PC-3 (cell line): ENCODE results near the gene SLC24A3. TPM values are rescaled to one million over a fixed set of nuclear protein-coding genes. Genes with fewer than 3 reads are reported as not detected.

Source experiments
- ATAC-seq: fragments of 200-7000 bp; cut with Tn5 transposase; 2 replicates; pipeline ENCODE4 v1.9.1; 2020; ENCODE audit warnings: mild to moderate bottlenecking, moderate library complexity
- BruUV-seq: library from RNA; stranded (reverse); fragments of 400-500 nt; replicated peaks from 2 replicates; lab custom pipeline; 2021; lab: Mats Ljungman, UMichigan
- CTCF ChIA-PET: fragments of 300-600 bp; sonication (Branson Sonifier 250); formaldehyde crosslinking; loops from one replicate; lab custom pipeline; 2022; ENCODE audit warnings: antibody characterized with exemption; lab: Charles Lee
- POLR2A ChIA-PET: fragments of 300-600 bp; sonication (Branson Sonifier 250); formaldehyde crosslinking; loops from one replicate; lab custom pipeline; 2022; ENCODE audit warnings: antibody characterized with exemption; ENCODE audit not compliant: unreplicated experiment; lab: Charles Lee
- DNase-seq: peaks from one replicate; pipeline ENCODE4 v3.0.0-alpha.2; 2015
- H2AFZ ChIP-seq: fragments of 300-600 bp; sonication (generic); 2 replicates; pipeline ENCODE4 v1.6.0; 2016; ENCODE audit warnings: antibody characterized with exemption, low read length
- H3F3A ChIP-seq: fragments of 300-600 bp; sonication (generic); one replicate; pipeline ENCODE4 v1.6.0; 2017; ENCODE audit warnings: antibody characterized with exemption, low read length, control low read depth, mild to moderate bottlenecking; ENCODE audit not compliant: unreplicated experiment
- H3K27ac ChIP-seq: fragments of 300-600 bp; sonication (generic); 2 replicates; pipeline ENCODE4 v1.5.1; 2016; ENCODE audit warnings: mild to moderate bottlenecking, low read length
- H3K27me3 ChIP-seq: fragments of 300-600 bp; sonication (generic); 2 replicates; pipeline ENCODE4 v1.6.1; 2016; ENCODE audit warnings: low read length, mixed read lengths
- H3K36me3 ChIP-seq: fragments of 300-600 bp; sonication (generic); 2 replicates; pipeline ENCODE4 v1.6.1; 2016; ENCODE audit warnings: low read depth, mixed run types, low read length, mixed read lengths
- H3K4me1 ChIP-seq: fragments of 300-600 bp; sonication (generic); 2 replicates; pipeline ENCODE4 v1.5.1; 2016; ENCODE audit warnings: low read length; ENCODE audit not compliant: insufficient read depth
- H3K4me2 ChIP-seq: fragments of 300-600 bp; sonication (generic); 2 replicates; pipeline ENCODE4 v1.6.0; 2016; ENCODE audit warnings: low read length
- H3K4me3 ChIP-seq: fragments of 300-600 bp; sonication (generic); 2 replicates; pipeline ENCODE4 v1.5.1; 2016; ENCODE audit warnings: mild to moderate bottlenecking, low read length, mixed read lengths
- H3K79me2 ChIP-seq: fragments of 300-600 bp; sonication (generic); 2 replicates; pipeline ENCODE4 v1.6.1; 2017; ENCODE audit warnings: low read length, mixed read lengths
- H3K9ac ChIP-seq: fragments of 300-600 bp; sonication (generic); 2 replicates; pipeline ENCODE4 v1.6.0; 2016; ENCODE audit warnings: mild to moderate bottlenecking, low read length
- H3K9me2 ChIP-seq: fragments of 300-600 bp; sonication (generic); replicated peaks from 2 replicates; pipeline ENCODE4 v1.6.1; 2016; ENCODE audit warnings: mixed run types, low read length, mixed read lengths
- H3K9me3 ChIP-seq: fragments of 300-600 bp; sonication (generic); 2 replicates; pipeline ENCODE4 v1.6.1; 2016; ENCODE audit warnings: low read length, mixed read lengths
- H4K20me1 ChIP-seq: fragments of 300-600 bp; sonication (generic); 2 replicates; pipeline ENCODE4 v1.6.1; 2016; ENCODE audit warnings: low read length, mixed read lengths
- CTCF ChIP-seq: fragments of 300-600 bp; sonication (generic); conservative IDR thresholded peaks from 2 replicates; pipeline ENCODE4 v1.5.1; 2017; ENCODE audit warnings: antibody characterized with exemption, low read depth, mild to moderate bottlenecking, low read length
- EZH2 ChIP-seq: fragments of 300-600 bp; sonication (generic); IDR thresholded peaks from one replicate; pipeline ENCODE4 v1.6.1; 2017; ENCODE audit warnings: antibody characterized with exemption, mild to moderate bottlenecking, low read length; ENCODE audit not compliant: unreplicated experiment
- EZH2phosphoT487 ChIP-seq: fragments of 300-600 bp; sonication (generic); IDR thresholded peaks from 2 replicates; pipeline ENCODE4 v1.6.1; 2018; ENCODE audit warnings: mild to moderate bottlenecking, antibody characterized with exemption, low read length, borderline replicate concordance
- intact Hi-C: fragments of 100-400 bp; cut with micrococcal nuclease; formaldehyde crosslinking; loops from 2 replicates; pipeline ENCODE4 v1.9.0; 2023
- total RNA-seq: library from RNA; depleted of rRNA; stranded (reverse); fragments of >200 nt; gene quantifications from 2 replicates; pipeline ENCODE4 v1.2.3, GENCODE V29; 2014

SLC24A3 gene
- total RNA-seq, 1 experiment from 2014 or later: 0.11 TPM

- POLR2A ChIA-PET: interaction anchor here (0.5 kb wide), 1 partner anchor 361 kb away, joined by 4 read pairs; no protein-coding TSS in a partner anchor
- Histone ChIP-seq H4K20me1 (no peaks in the 10 kb centered on the region), H3K36me3 (no peaks in the 10 kb centered on the region), H3K9me2 (no peaks in the 10 kb centered on the region), H3K9ac (no peak overlapping the region), H3K9me3 (no peaks in the 10 kb centered on the region), H3K4me3 (no peak overlapping the region), H3K27me3 (no peaks in the 10 kb centered on the region), H3K4me2 (no peak overlapping the region), H3F3A (no peaks in the 10 kb centered on the region), H3K4me1 (peaks cover 8% of the 10 kb centered on the region; the same call in 1 of the 2 replicates), H3K79me2 (no peaks in the 10 kb centered on the region), H2AFZ (no peak overlapping the region), H3K27ac (no peak overlapping the region)
- TF ChIP-seq CTCF: no peak
- no peak for TF ChIP-seq EZH2phosphoT487
- no peak for TF ChIP-seq EZH2
- ATAC-seq (no peak), DNase-seq (no peak)
- no TSS peak for BruUV-seq
- intact Hi-C loops: no loop called here
- CTCF ChIA-PET: no interaction called here
These were observed 471.4 kb downstream of the SLC24A3 start for GRCh38 chr20:19683822-19684221.

DNA sequence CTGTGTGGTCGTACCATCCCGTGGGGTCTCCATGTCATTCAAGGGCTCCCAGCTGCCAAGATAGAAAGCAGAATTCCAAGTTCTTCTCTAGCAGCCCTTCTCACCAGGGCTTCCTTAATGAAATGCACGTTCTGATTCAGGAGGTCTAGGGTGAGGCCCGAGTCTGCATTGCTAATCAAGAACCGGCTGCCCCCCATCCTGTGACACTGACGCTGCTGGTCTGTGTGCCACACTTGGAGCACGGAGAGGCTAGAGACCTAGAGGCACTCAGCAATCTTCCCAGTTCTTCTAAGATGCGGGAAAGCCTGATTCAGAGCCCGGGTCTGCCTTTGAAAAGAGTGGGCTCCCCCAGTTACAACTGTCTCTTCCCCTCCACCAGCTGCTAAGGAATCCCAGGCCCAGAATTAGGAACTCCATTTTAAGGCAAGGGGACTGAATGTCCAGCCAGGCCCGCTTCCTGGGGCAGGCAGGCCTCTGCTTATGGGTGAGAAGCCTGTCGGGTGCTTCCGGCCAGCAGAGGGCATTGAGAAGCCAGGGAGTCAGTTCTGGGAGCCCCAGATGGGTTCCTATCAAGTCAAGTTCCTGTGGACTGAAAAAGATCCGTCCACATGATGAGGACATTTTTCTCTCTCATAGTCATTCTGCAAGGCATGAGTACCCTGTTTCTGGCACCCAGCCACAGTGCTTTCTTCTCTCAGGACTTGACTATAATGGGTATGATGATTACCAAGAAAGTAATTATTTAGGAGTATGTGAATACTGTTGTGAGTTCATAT is 475.8 kb downstream of the SLC24A3 start:
- POLR2A ChIA-PET: no interaction called here
- intact Hi-C loops: loop anchor here (1.0 kb wide), 4 partner anchors 69 to 140 kb away; no protein-coding TSS in a partner anchor
- Histone ChIP-seq H2AFZ (peak overlapping the region; percentile 88), H3K9me2 (no peaks in the 10 kb centered on the region), H3K36me3 (no peaks in the 10 kb centered on the region), H3K9me3 (no peaks in the 10 kb centered on the region), H3K27ac (peak overlapping the region; percentile 19; the same call in 1 of the 2 replicates), H4K20me1 (no peaks in the 10 kb centered on the region), H3K4me2 (no peak overlapping the region; the same call in 1 of the 2 replicates), H3F3A (no peaks in the 10 kb centered on the region), H3K4me1 (peaks cover 33% of the 10 kb centered on the region), H3K4me3 (no peak overlapping the region), H3K79me2 (no peaks in the 10 kb centered on the region), H3K27me3 (no peaks in the 10 kb centered on the region), H3K9ac (no peak overlapping the region)
- BruUV-seq: no TSS peak
- DNase-seq (peak; percentile 92), ATAC-seq (peak; percentile 84)
- CTCF ChIA-PET: no interaction called here
- peak; percentile 91 for TF ChIP-seq CTCF
- TF ChIP-seq EZH2: no peak
- TF ChIP-seq EZH2phosphoT487: no peak

GRCh38 chr20:19690462-19690861 is 478.0 kb downstream of the SLC24A3 start:
- DNase-seq (no peak), ATAC-seq (no peak)
- Histone ChIP-seq H3K79me2 (no peaks in the 10 kb centered on the region), H3F3A (no peaks in the 10 kb centered on the region), H3K36me3 (no peaks in the 10 kb centered on the region), H3K9ac (no peak overlapping the region), H2AFZ (no peak overlapping the region), H3K9me2 (no peaks in the 10 kb centered on the region), H3K27me3 (no peaks in the 10 kb centered on the region), H3K4me3 (no peak overlapping the region), H3K4me2 (no peak overlapping the region), H4K20me1 (no peaks in the 10 kb centered on the region), H3K27ac (no peak overlapping the region), H3K4me1 (peaks cover 38% of the 10 kb centered on the region), H3K9me3 (no peaks in the 10 kb centered on the region)
- intact Hi-C loops: loop anchor here (5.0 kb wide), 1 partner anchor 197 kb away; no protein-coding TSS in a partner anchor
- no peak for TF ChIP-seq CTCF
- TF ChIP-seq EZH2: no peak
- no peak for TF ChIP-seq EZH2phosphoT487
- ChIA-PET POLR2A (interaction anchor here (0.7 kb wide), 1 partner anchor 774 kb away, joined by 5 read pairs; no protein-coding TSS in a partner anchor), CTCF (no interaction called here)
- no TSS peak for BruUV-seq
